Progenitor cell of endocrine pancreas (in vitro differentiated cells): ENCODE data around the gene PIP5K1C. TPM values are rescaled to one million over a fixed set of nuclear protein-coding genes. Genes with fewer than 3 reads are reported as not detected.

ENCODE experiments used
- DNase-seq: peaks from one replicate; pipeline ENCODE4 v3.0.0; 2021; ENCODE audit warnings: low spot score; ENCODE audit not compliant: unreplicated experiment
- H3K27ac Mint-ChIP-seq: 2 replicates; pipeline ENCODE4 v1.8.0; 2021; ENCODE audit warnings: mild to moderate bottlenecking, moderate library complexity, mixed read lengths
- H3K27me3 Mint-ChIP-seq: 2 replicates; pipeline ENCODE4 v1.8.0; 2021; ENCODE audit warnings: mixed read lengths
- H3K36me3 Mint-ChIP-seq: 2 replicates; pipeline ENCODE4 v1.8.0; 2022; ENCODE audit warnings: mixed read lengths; ENCODE audit not compliant: insufficient read depth
- H3K4me1 Mint-ChIP-seq: 2 replicates; pipeline ENCODE4 v1.8.0; 2021; ENCODE audit warnings: low read depth, mixed read lengths
- H3K4me3 Mint-ChIP-seq: 2 replicates; pipeline ENCODE4 v1.8.0; 2021; ENCODE audit warnings: low read depth, mild to moderate bottlenecking, moderate library complexity, mixed read lengths
- H3K9me3 Mint-ChIP-seq: 2 replicates; pipeline ENCODE4 v1.8.0; 2021; ENCODE audit warnings: low read depth, mixed read lengths
- total RNA-seq: library from RNA; stranded (reverse); gene quantifications from 2 replicates; pipeline ENCODE4 v1.2.1, GENCODE V29; 2021
- TF ChIP-seq, protein P1 (sequence below): fragments of 200-600 bp; sonication (generic); IDR thresholded peaks from one replicate; pipeline ENCODE4 v1.5.0; 2021; ENCODE audit warnings: antibody characterized with exemption, mild to moderate bottlenecking; ENCODE audit not compliant: unreplicated experiment

Gene PIP5K1C
- total RNA-seq, 1 donor from 2014 or later: 51.7 TPM

DNA sequence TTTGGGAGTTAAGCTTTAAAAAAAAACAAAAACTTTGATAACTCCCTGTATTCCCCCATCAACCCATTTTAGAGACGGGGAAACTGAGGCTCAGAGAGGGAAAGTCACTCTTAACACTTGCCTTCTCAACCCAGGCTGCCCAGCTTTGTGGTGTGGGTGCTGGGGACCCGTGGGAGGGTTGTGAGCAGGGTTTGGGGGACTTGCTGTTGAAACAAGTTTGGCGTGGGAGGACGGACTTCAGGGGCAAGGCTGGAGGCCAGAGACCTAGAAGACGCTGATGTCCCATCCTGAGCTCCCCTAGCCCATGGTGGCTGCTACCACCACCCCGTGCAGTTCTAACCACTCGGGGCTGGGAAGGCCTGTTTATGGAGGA, 72.9 kb downstream of the PIP5K1C start:
- H3K36me3 Mint-ChIP-seq: peaks cover 1% of the 10 kb centered on the region
- peaks cover 13% of the 10 kb centered on the region for H3K4me1 Mint-ChIP-seq
- no peaks in the 10 kb centered on the region for H3K9me3 Mint-ChIP-seq
- H3K27ac Mint-ChIP-seq: peak overlapping the region; percentile 100
- DNase-seq: no peak
- no peak overlapping the region for H3K4me3 Mint-ChIP-seq
- TF ChIP-seq, protein P1, sequence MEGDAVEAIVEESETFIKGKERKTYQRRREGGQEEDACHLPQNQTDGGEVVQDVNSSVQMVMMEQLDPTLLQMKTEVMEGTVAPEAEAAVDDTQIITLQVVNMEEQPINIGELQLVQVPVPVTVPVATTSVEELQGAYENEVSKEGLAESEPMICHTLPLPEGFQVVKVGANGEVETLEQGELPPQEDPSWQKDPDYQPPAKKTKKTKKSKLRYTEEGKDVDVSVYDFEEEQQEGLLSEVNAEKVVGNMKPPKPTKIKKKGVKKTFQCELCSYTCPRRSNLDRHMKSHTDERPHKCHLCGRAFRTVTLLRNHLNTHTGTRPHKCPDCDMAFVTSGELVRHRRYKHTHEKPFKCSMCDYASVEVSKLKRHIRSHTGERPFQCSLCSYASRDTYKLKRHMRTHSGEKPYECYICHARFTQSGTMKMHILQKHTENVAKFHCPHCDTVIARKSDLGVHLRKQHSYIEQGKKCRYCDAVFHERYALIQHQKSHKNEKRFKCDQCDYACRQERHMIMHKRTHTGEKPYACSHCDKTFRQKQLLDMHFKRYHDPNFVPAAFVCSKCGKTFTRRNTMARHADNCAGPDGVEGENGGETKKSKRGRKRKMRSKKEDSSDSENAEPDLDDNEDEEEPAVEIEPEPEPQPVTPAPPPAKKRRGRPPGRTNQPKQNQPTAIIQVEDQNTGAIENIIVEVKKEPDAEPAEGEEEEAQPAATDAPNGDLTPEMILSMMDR: no peak
- no peaks in the 10 kb centered on the region for H3K27me3 Mint-ChIP-seq

DNA sequence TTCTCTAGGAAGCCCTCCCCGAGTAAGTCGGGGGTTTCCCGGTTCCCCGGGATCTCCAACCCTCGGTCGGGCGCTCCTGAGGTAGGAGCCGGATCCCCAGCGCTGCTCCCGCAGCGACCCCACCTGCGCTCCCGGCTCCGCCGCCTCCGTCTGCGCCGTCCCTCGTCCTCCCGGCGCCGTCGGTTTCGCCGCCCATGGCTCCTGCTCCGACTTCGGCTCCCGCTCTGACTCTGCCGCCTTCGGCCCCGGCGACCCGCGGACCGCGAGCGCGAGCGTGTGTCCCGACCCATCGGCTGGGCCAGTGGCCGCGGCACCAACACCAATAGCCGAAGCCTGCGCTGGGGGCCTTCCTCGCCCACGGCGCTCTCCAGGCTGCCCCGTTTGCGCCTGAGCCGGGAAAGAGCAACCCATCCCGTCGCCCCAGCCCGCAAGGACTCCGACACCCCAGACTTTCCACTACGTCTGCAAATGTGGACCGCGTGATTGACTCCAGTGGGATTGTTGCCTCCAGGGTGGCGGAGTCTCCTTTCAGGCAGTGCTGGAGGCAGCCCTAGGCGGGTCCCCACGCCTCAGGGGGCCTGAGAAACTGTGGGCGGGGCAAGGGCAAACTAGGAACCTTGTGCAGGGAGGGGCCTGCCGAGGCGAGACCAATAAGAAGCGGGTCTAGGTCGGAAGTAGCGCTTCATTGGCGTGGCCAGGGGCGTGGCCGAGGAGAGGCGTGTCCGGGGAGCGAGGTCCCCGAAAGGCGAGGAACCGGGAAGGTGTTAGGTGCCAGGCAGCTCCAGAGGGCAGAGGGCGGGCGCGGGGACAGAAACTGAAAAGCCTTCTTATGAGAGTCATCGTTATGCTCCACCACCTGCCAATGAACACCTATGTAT, 73.6 kb downstream of the PIP5K1C start, which contains the start of gene CACTIN:
CACTIN (minus strand) TSS at position 318 of the 878 bp plus-strand sequence; CDS start at position 290, 28 bp downstream.
- no peaks in the 10 kb centered on the region for H3K27me3 Mint-ChIP-seq
- H3K4me1 Mint-ChIP-seq: peaks cover 13% of the 10 kb centered on the region
- H3K4me3 Mint-ChIP-seq: peak within 1 kb of the TSS; percentile 88
- peak within 1 kb of the TSS; percentile 100 for H3K27ac Mint-ChIP-seq
- TF ChIP-seq, protein P1: no peak
- no peaks in the 10 kb centered on the region for H3K9me3 Mint-ChIP-seq
- DNase-seq: peak; percentile 95
- peaks cover 1% of the 10 kb centered on the region for H3K36me3 Mint-ChIP-seq

DNA sequence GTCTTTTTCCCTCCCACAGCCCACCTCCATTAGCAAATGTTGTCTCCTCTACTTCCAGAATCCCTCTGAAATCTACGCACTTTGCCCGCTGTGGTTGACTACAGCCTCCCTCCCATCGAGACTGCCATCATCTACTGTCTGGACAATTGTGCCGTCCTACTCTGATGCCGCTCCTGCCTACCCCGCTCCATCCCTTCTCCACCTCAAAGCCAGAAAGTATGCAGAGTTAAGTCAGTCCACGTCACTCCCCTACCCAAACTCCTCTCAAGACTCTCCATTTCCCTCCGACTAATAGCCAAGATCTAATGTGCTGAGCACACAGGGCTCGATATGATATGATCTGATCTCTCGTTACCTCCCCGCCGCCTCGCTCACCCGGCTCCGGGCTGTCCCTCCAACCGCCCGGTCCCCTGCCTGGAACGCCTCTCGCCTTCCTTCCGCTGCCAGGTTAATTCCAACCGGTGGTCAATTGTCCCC, 74.2 kb downstream of the PIP5K1C start:
- Mint-ChIP-seq H3K4me3 (peak overlapping the region; percentile 88), H3K27me3 (no peaks in the 10 kb centered on the region), H3K36me3 (peaks cover 1% of the 10 kb centered on the region), H3K9me3 (no peaks in the 10 kb centered on the region), H3K27ac (peak overlapping the region; percentile 100), H3K4me1 (peaks cover 13% of the 10 kb centered on the region)
- TF ChIP-seq, protein P1: no peak
- no peak for DNase-seq

DNA sequence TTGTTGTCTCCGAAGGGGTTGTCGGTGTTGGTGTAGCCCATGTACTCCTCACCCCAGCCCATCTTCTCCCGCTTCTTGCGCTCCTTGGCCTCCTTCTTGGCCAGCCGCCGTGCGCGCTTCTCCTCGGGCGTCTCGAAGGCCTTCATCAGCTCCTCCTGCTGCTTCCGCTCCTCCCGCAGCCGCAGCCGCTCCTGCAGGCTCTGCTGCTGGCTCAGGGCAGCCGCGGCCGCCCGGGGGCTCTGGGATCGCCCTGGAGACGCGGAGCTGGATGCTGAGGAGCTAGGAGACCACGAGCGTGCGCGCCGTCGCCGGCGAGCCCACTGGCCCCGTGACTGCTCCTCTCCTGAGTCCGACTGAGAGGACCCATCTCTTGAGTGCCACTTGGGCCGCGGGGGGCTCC, 76.6 kb downstream of the PIP5K1C start:
- Mint-ChIP-seq H3K27me3 (no peaks in the 10 kb centered on the region), H3K4me3 (no peak overlapping the region), H3K27ac (no peak overlapping the region), H3K9me3 (no peaks in the 10 kb centered on the region), H3K4me1 (peaks cover 13% of the 10 kb centered on the region), H3K36me3 (no peaks in the 10 kb centered on the region)
- no peak for DNase-seq
- TF ChIP-seq, protein P1: no peak

DNA sequence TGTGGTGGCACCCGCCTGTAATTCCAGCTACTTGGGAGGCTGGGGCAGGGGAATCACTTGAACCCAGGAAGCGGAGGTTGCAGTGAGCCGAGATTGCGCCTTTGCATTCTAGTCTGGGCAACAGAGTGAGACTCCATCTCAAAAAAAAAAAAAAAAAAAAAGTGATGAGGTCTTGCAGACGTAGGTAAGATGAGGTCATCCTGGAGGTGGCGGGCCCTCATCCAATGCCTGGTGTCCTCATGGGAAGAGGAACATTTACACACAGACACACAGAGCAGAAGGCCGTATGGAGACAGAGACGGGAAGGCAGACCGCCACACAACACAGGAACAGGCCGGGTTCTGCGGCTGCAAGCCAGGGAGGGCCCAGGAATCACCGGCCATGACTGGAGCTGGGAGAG, 78.0 kb downstream of the PIP5K1C start:
- no peak overlapping the region for H3K27ac Mint-ChIP-seq
- no peak overlapping the region for H3K4me3 Mint-ChIP-seq
- H3K27me3 Mint-ChIP-seq: no peaks in the 10 kb centered on the region
- peaks cover 13% of the 10 kb centered on the region for H3K4me1 Mint-ChIP-seq
- no peaks in the 10 kb centered on the region for H3K9me3 Mint-ChIP-seq
- TF ChIP-seq, protein P1: no peak
- no peaks in the 10 kb centered on the region for H3K36me3 Mint-ChIP-seq
- DNase-seq: no peak
